Right lobe of liver (tissue), 4 donors: ENCODE data around the gene LTB.

ENCODE experiments used
- POLR2A ChIP-seq: fragments of 450-650 bp; IDR thresholded peaks from one replicate; pipeline ENCODE4 v1.6.1; 2017; ENCODE audit warnings: antibody characterized with exemption, mild to moderate bottlenecking
- TF ChIP-seq, protein P1 (sequence below), 4 donors: fragments of 200-600 bp in 3 of 4; fragments of 450-650 bp in 1 of 4; IDR thresholded peaks; one replicate each; pipeline versions ENCODE4 v1.5.1 to v1.8.0; 2016 to 2022; ENCODE audit warnings: antibody characterized with exemption in 4 of 4, mild to moderate bottlenecking in 2 of 4
- donor health status: DM: no; HTN: no; CAD: no.
- donor health status: DM: no; HTN: no; CAD: no.
- donor health status: DM: no; HTN: yes; CAD: no.

DNA sequence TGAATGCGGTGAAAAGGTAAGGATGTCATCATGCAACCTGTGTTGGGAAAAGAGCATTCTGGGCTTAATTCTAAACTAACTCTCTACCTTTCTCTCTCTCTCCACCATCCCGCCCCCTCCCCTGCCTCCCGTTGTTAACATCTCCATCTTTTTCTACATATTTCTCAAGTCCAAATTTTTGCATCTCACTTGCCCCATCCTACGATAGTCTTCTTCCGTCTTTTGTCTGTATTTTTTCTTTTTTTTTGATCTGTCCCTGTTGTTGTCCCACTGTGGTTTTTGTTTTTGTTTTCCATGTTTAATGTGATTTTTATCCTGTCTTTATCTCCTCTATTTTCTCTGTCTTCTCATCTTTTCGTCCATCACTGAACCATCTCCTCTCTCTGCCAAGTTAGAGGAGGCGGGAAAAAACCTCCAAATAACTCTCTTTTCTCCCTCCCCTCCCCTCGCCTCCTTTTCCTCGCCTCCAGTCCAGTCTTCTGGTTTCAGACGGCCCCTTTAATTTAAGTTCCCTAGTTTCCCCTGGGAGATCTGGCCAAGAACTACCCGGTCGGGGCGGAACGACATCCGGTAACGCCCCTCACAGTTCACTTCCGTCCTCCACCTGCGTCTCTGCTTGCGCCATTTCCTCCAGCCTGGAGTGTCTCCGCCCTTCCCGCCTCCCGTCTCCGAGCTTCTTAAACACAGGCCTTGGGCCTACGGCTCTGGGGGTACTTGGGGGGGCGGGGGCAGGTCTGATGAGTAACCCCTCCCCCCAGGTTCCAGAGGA is 35.1 kb downstream of the LTB start, which contains the start of gene NFKBIL1:
- TF ChIP-seq, protein P1, sequence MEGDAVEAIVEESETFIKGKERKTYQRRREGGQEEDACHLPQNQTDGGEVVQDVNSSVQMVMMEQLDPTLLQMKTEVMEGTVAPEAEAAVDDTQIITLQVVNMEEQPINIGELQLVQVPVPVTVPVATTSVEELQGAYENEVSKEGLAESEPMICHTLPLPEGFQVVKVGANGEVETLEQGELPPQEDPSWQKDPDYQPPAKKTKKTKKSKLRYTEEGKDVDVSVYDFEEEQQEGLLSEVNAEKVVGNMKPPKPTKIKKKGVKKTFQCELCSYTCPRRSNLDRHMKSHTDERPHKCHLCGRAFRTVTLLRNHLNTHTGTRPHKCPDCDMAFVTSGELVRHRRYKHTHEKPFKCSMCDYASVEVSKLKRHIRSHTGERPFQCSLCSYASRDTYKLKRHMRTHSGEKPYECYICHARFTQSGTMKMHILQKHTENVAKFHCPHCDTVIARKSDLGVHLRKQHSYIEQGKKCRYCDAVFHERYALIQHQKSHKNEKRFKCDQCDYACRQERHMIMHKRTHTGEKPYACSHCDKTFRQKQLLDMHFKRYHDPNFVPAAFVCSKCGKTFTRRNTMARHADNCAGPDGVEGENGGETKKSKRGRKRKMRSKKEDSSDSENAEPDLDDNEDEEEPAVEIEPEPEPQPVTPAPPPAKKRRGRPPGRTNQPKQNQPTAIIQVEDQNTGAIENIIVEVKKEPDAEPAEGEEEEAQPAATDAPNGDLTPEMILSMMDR (IDR thresholded peaks at IDR 0.05), result no peak
- peak; percentile 37 for TF ChIP-seq POLR2A
